ENCODE measurements around the gene PPIF.

- TF ChIP-seq POLR2A (IDR thresholded peaks at IDR 0.05), result no peak
- TF ChIP-seq CTCF (IDR thresholded peaks at IDR 0.05), result no peak
These were observed 12.7 kb upstream of the PPIF start for GRCh38 chr10:79334573-79334972.
